ENCODE results near the gene RBMXL3.

The RBMXL3 gene

GRCh38 chrX:115233497-115234455, 44.6 kb downstream of the RBMXL3 start, which contains the start of gene LRCH2:
Gene LRCH2 (minus strand): TSS chrX:115234096. CDS start chrX:115234041, 55 bp downstream.
- no peak for DNase-seq (ENCODE audit: low read depth)

DNA sequence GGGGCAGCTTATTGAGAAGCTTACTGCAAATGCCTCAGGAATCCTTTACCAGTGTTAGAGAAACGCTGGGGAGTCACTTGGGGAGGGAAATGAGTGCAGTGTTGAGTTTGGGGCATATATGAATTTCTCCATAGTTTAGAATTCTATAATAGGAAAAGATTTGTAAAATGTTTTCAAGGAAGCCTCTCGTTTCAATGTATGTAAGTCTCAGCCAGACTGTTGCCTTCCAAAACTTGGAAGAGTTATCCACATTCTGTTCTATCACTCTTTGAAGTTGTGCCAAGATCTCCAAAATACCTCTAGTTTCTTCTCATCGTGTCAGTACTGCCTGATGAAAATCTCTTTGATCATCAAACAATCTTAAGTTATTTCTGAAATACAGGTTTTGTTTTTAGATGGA, 45.3 kb downstream of the RBMXL3 start:
- DNase-seq (ENCODE audit: low read depth), result no peak

GRCh38 chrX:115236560-115236959, 47.4 kb downstream of the RBMXL3 start:
- DNase-seq (ENCODE audit: low read depth), result no peak

- no peak for DNase-seq (ENCODE audit: low read depth)
These were observed 47.8 kb downstream of the RBMXL3 start for GRCh38 chrX:115237056-115237455.

All from activated T-helper 1 cell treated with Interleukin-2 at 50 U/mL for 16 hours (primary cell).